Activated naive CD4-positive, alpha-beta T cell treated with anti-CD3 and anti-CD28 coated beads, Interleukin-2, amount 10 ng/mL, durations not matched to agents 7 days and 5 days (primary cell): ENCODE measurements around the gene SIPA1.

Source experiments
- CTCF ChIA-PET: fragments of 350-600 bp; sonication (Branson Sonifier 250); formaldehyde crosslinking; loops from one replicate; lab custom pipeline; 2021; ENCODE audit warnings: antibody characterized with exemption; lab: Charles Lee
- DNase-seq: peaks from one replicate; pipeline ENCODE4 v3.0.0-alpha.2; 2020
- H3K27ac Mint-ChIP-seq: one replicate; pipeline ENCODE4 v1.8.0; 2021; ENCODE audit warnings: mild to moderate bottlenecking, moderate library complexity, mixed read lengths
- H3K27me3 Mint-ChIP-seq: one replicate; pipeline ENCODE4 v1.8.0; 2021; ENCODE audit warnings: mild to moderate bottlenecking, mixed read lengths
- H3K36me3 Mint-ChIP-seq: one replicate; pipeline ENCODE4 v1.8.0; 2021; ENCODE audit warnings: mixed read lengths
- H3K4me1 Mint-ChIP-seq: one replicate; pipeline ENCODE4 v1.8.0; 2021; ENCODE audit warnings: mixed read lengths
- H3K4me3 Mint-ChIP-seq: one replicate; pipeline ENCODE4 v1.8.0; 2021; ENCODE audit warnings: mild to moderate bottlenecking, moderate library complexity, mixed read lengths
- H3K9me3 Mint-ChIP-seq: one replicate; pipeline ENCODE4 v1.8.0; 2021; ENCODE audit warnings: mixed read lengths

The SIPA1 gene

GRCh38 chr11:65613091-65613928 lies 24.6 kb upstream of the SIPA1 start:
- Mint-ChIP-seq H3K9me3 (no peaks in the 10 kb centered on the region), H3K27me3 (no peaks in the 10 kb centered on the region), H3K27ac (peak overlapping the region; percentile 97), H3K4me1 (peaks cover 63% of the 10 kb centered on the region), H3K4me3 (peak overlapping the region; percentile 97), H3K36me3 (peaks cover 37% of the 10 kb centered on the region)
- CTCF ChIA-PET, result interaction anchor here (1.0 to 2.0 kb wide), 8 partner anchors 10 to 73 kb away, joined by 3 to 11 read pairs (median 4); partner anchors contain the start of gene SIPA1
- no peak for DNase-seq

- peaks cover 33% of the 10 kb centered on the region for H3K36me3 Mint-ChIP-seq
Measured at GRCh38 chr11:65615229-65615949, 22.5 kb upstream of the SIPA1 start, which contains the start of gene PCNX3. Gene PCNX3, plus strand, starts transcription at chr11:65615776. Its CDS starts 536 bp downstream, at chr11:65616312.

GRCh38 chr11:65615950-65616574 lies 21.8 kb upstream of the SIPA1 start:
- DNase-seq, result peak; percentile 67

More at GRCh38 chr11:65615229-65615949, 22.5 kb upstream of the SIPA1 start, which contains the start of gene PCNX3:
- CTCF ChIA-PET, result interaction anchor here (0.6 to 1.8 kb wide), 12 partner anchors 8 to 452 kb away, joined by 3 to 8 read pairs (median 4); partner anchors contain the start of genes FAM89B, KCNK7 and ZNRD2
- H3K4me1 Mint-ChIP-seq, result peaks cover 48% of the 10 kb centered on the region
- peak within 1 kb of the TSS; percentile 97 for H3K27ac Mint-ChIP-seq
- peak within 1 kb of the TSS; percentile 97 for H3K4me3 Mint-ChIP-seq
- no peaks in the 10 kb centered on the region for H3K9me3 Mint-ChIP-seq
- no peaks in the 10 kb centered on the region for H3K27me3 Mint-ChIP-seq
- peak; percentile 100 for DNase-seq

GRCh38 chr11:65616575-65617001 lies 21.3 kb upstream of the SIPA1 start:
- Mint-ChIP-seq H3K27me3 (no peaks in the 10 kb centered on the region), H3K27ac (peak overlapping the region; percentile 87), H3K4me1 (peaks cover 38% of the 10 kb centered on the region), H3K36me3 (peaks cover 35% of the 10 kb centered on the region), H3K4me3 (peak overlapping the region; percentile 91), H3K9me3 (no peaks in the 10 kb centered on the region)
- CTCF ChIA-PET, result interaction anchor here (1.1 to 1.8 kb wide), 4 partner anchors 9 to 163 kb away, joined by 3 to 8 read pairs (median 5); no protein-coding TSS in a partner anchor
- DNase-seq, result peak; percentile 62

More at GRCh38 chr11:65615950-65616574, 21.8 kb upstream of the SIPA1 start:
- H3K27me3 Mint-ChIP-seq, result no peaks in the 10 kb centered on the region
- H3K27ac Mint-ChIP-seq, result peak overlapping the region; percentile 97
- CTCF ChIA-PET, result interaction anchor here (1.1 to 1.8 kb wide), 7 partner anchors 10 to 164 kb away, joined by 3 to 8 read pairs (median 5); partner anchors contain the start of gene KCNK7
- H3K4me1 Mint-ChIP-seq, result peaks cover 42% of the 10 kb centered on the region
- peaks cover 33% of the 10 kb centered on the region for H3K36me3 Mint-ChIP-seq
- H3K9me3 Mint-ChIP-seq, result no peaks in the 10 kb centered on the region
- H3K4me3 Mint-ChIP-seq, result peak overlapping the region; percentile 97

GRCh38 chr11:65617136-65617850 lies 20.6 kb upstream of the SIPA1 start:
- peak overlapping the region; percentile 91 for H3K4me3 Mint-ChIP-seq
- H3K9me3 Mint-ChIP-seq, result no peaks in the 10 kb centered on the region
- peak overlapping the region; percentile 87 for H3K27ac Mint-ChIP-seq
- H3K4me1 Mint-ChIP-seq, result peaks cover 31% of the 10 kb centered on the region
- CTCF ChIA-PET, result interaction anchor here (1.1 to 1.8 kb wide), 4 partner anchors 9 to 162 kb away, joined by 3 to 8 read pairs (median 5); no protein-coding TSS in a partner anchor
- DNase-seq, result no peak
- no peaks in the 10 kb centered on the region for H3K27me3 Mint-ChIP-seq
- H3K36me3 Mint-ChIP-seq, result peaks cover 31% of the 10 kb centered on the region

- H3K4me3 Mint-ChIP-seq, result peak overlapping the region; percentile 91
- CTCF ChIA-PET, result interaction anchor here (1.4 to 1.8 kb wide), 2 partner anchors 15 to 77 kb away, joined by 3 to 8 read pairs; no protein-coding TSS in a partner anchor
- DNase-seq, result no peak
- H3K9me3 Mint-ChIP-seq, result no peaks in the 10 kb centered on the region
- peaks cover 32% of the 10 kb centered on the region for H3K36me3 Mint-ChIP-seq
- H3K4me1 Mint-ChIP-seq, result peaks cover 22% of the 10 kb centered on the region
- no peaks in the 10 kb centered on the region for H3K27me3 Mint-ChIP-seq
- peak overlapping the region; percentile 33 for H3K27ac Mint-ChIP-seq
Measured at GRCh38 chr11:65617990-65618751, 19.7 kb upstream of the SIPA1 start.

- no peak for DNase-seq
- Mint-ChIP-seq H3K9me3 (no peaks in the 10 kb centered on the region), H3K4me1 (peaks cover 21% of the 10 kb centered on the region), H3K27me3 (no peaks in the 10 kb centered on the region), H3K27ac (peak overlapping the region; percentile 58), H3K4me3 (no peak overlapping the region), H3K36me3 (peaks cover 30% of the 10 kb centered on the region)
- CTCF ChIA-PET, result interaction anchor here (1.4 kb wide), 1 partner anchor 15 kb away, joined by 3 read pairs; no protein-coding TSS in a partner anchor
Measured at GRCh38 chr11:65618763-65619162, 19.1 kb upstream of the SIPA1 start.

GRCh38 chr11:65619281-65619928 lies 18.5 kb upstream of the SIPA1 start:
- Mint-ChIP-seq H3K36me3 (peaks cover 30% of the 10 kb centered on the region), H3K4me3 (no peak overlapping the region), H3K9me3 (no peaks in the 10 kb centered on the region), H3K27me3 (no peaks in the 10 kb centered on the region), H3K27ac (peak overlapping the region; percentile 58), H3K4me1 (peaks cover 21% of the 10 kb centered on the region)
- no peak for DNase-seq
- CTCF ChIA-PET, result interaction anchor here (1.4 kb wide), 1 partner anchor 16 kb away, joined by 3 read pairs; no protein-coding TSS in a partner anchor

GRCh38 chr11:65620666-65621065 lies 17.2 kb upstream of the SIPA1 start:
- H3K4me3 Mint-ChIP-seq, result no peak overlapping the region
- H3K27ac Mint-ChIP-seq, result no peak overlapping the region
- CTCF ChIA-PET, result no interaction called here
- H3K4me1 Mint-ChIP-seq, result peaks cover 21% of the 10 kb centered on the region
- H3K27me3 Mint-ChIP-seq, result no peaks in the 10 kb centered on the region
- peaks cover 31% of the 10 kb centered on the region for H3K36me3 Mint-ChIP-seq
- no peaks in the 10 kb centered on the region for H3K9me3 Mint-ChIP-seq
- no peak for DNase-seq

- Mint-ChIP-seq H3K9me3 (no peaks in the 10 kb centered on the region), H3K4me3 (no peak overlapping the region), H3K27ac (peak overlapping the region; percentile 19), H3K36me3 (peaks cover 35% of the 10 kb centered on the region), H3K27me3 (no peaks in the 10 kb centered on the region), H3K4me1 (peaks cover 25% of the 10 kb centered on the region)
- no peak for DNase-seq
- CTCF ChIA-PET, result no interaction called here
Measured at GRCh38 chr11:65621460-65621859, 16.4 kb upstream of the SIPA1 start.

- no peak overlapping the region for H3K4me3 Mint-ChIP-seq
- no peaks in the 10 kb centered on the region for H3K9me3 Mint-ChIP-seq
- CTCF ChIA-PET, result no interaction called here
- H3K27ac Mint-ChIP-seq, result no peak overlapping the region
- no peak for DNase-seq
- no peaks in the 10 kb centered on the region for H3K27me3 Mint-ChIP-seq
- peaks cover 20% of the 10 kb centered on the region for H3K4me1 Mint-ChIP-seq
- H3K36me3 Mint-ChIP-seq, result peaks cover 34% of the 10 kb centered on the region
Measured at GRCh38 chr11:65622011-65622410, 15.9 kb upstream of the SIPA1 start.

GRCh38 chr11:65623177-65623576 lies 14.7 kb upstream of the SIPA1 start:
- H3K27ac Mint-ChIP-seq, result peak overlapping the region; percentile 2
- no peak for DNase-seq
- H3K4me3 Mint-ChIP-seq, result no peak overlapping the region
- H3K4me1 Mint-ChIP-seq, result peaks cover 14% of the 10 kb centered on the region
- CTCF ChIA-PET, result interaction anchor here (1.4 to 1.5 kb wide), 2 partner anchors 8 to 29 kb away, joined by 3 read pairs; no protein-coding TSS in a partner anchor
- no peaks in the 10 kb centered on the region for H3K27me3 Mint-ChIP-seq
- peaks cover 37% of the 10 kb centered on the region for H3K36me3 Mint-ChIP-seq
- H3K9me3 Mint-ChIP-seq, result no peaks in the 10 kb centered on the region
